Fibroblast of skin of left quadriceps (primary cell): ENCODE results near the gene CELF2.
A peak's percentile ranks its signal among the peaks of the same experiment; 100 is the strongest.

Experiments used
- DNase-seq, 2 experiments: peaks; one replicate each; pipeline ENCODE4 v3.0.0-alpha.2; 2013; ENCODE audit warnings: low read depth in 2 of 2

CELF2 gene

DNA sequence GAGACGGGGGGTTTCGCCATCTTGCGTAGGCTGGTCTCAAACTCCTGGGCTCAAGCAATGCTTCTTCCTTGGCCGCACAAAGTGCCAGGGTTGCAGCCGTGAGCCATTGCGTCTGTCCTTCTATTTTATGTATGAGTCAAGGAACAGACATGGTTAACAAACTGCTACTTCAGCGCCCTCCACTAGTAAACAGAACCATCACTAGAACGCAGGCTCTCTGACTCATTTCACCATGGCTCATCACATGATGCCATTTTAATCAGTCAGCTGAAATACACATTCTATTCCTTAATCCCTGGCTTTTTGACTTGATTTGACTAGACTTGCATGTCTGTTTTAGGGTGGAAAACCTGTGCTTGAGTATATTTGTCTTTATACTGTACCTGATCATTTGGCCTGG is 41.3 kb downstream of the CELF2 start:
- DNase-seq: peak in 1 of 2 experiments; percentile 6

- no peak for DNase-seq
Observed at GRCh38 chr10:11063856-11064255, 46.2 kb downstream of the CELF2 start.

DNA sequence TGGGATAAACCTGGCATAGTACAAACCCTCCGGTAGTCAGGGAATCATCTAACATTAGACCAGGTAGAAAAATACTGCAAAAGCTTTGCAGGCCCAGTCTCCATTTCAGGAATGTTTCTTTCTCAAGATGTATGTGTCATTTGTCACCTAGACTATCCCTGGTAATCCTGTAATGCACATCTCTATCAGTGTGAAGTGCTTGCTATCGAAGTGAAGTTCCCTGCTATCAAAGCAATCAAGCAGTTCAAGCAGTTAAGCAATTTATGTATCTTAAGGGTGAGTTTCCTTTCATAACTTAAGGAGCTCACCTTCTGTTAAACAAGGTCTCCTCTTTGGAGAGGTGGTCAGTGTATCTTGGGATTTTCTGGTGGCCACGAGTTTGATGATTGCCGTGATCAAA is 47.2 kb downstream of the CELF2 start:
- no peak for DNase-seq

GRCh38 chr10:11065567-11065966 is 47.9 kb downstream of the CELF2 start:
- no peak for DNase-seq

- no peak for DNase-seq
Observed at GRCh38 chr10:11066520-11066919, 48.8 kb downstream of the CELF2 start.

- DNase-seq: no peak
Observed at GRCh38 chr10:11068861-11069633, 51.4 kb downstream of the CELF2 start.

DNA sequence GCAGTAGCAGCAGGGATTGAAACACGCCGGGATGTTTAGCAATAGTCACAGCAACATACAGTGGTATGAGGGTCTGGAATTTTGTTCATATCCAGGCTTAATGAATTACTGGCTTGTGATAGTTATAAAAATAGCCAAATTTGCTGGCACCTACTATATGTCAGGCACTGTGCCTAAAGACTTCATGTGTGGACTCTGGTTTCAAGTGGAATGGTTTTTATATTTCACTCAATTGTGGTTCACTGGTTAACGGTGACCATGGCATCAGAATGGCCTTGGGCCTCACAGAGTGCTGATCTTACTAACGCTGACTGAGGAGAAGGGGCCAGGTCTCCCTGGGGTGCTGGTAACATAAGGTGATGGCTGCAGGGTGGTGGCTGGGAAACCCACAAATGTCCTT is 55.7 kb downstream of the CELF2 start:
- DNase-seq: no peak

DNA sequence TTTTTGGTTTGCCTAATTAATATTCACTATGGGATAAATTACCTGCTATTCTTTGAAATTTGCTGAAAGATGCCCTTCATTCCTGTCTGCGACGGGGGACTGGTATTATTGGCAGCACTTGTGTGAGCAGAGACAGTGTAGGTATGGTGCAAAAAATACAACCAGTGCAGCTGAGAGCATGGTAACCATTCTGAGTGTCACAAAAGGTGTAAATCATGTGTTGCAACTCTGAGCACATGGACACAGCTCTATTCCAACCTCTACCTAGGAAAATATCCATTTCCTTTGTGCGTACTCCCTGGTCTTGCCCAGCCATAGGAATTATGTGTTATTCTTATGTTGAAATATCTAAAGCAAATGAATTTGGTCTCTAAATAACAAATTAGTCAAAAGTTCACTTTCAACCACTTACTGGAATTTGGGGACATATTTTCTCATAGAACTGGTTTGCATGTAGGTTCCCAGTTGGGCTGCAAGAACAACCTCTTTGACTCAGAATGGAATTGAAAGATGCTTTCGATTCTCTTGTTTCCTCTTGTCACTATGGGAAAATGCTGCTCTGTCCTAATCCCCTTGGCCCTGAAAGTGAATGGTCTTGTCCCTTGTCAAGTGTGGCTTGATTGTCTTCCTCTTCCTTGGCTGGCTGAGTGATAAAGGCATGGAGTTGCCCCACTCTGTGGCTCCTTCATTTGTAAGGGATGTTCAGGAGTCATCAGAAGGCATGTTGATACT is 57.0 kb downstream of the CELF2 start:
- no peak for DNase-seq

DNA sequence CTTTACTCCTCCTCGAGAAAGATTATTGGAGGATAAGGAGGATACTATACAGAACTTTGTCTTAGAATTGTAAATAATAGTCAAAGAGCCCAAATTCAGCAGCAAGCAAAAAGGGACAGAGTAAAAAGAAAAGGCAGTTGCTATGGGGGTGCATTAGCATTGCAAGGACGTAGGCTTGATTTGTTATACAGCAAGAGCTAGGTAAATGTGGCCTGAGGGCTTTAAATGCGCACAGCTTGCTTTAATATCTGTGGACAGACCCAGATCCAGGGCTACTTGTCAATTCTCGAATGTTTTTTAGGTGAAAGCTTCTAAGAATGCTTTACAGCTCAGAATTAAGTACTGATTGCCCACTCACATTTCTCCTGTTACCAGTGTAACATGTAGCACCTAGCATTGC is 58.5 kb downstream of the CELF2 start:
- DNase-seq: no peak

DNA sequence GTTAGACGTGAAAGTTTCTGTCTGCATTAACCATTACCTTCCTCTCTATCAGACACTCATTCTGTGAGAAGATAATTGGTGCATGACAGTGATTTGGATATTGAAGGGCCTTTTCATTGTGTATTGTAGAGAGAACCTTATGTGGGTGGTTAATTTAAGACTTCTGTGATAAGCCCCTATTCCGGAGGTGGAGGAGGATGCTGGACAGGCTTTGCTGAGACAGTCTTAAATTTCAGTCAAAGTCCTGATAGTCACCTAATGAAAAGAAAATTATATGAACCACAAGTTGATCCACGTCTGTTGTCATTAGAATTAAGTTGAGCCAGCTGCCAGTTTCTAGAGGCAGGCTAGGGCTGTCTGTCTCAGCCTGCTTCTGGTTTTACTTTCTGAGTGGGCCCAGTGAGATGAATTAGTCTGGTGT is 62.9 kb downstream of the CELF2 start:
- DNase-seq: no peak

DNA sequence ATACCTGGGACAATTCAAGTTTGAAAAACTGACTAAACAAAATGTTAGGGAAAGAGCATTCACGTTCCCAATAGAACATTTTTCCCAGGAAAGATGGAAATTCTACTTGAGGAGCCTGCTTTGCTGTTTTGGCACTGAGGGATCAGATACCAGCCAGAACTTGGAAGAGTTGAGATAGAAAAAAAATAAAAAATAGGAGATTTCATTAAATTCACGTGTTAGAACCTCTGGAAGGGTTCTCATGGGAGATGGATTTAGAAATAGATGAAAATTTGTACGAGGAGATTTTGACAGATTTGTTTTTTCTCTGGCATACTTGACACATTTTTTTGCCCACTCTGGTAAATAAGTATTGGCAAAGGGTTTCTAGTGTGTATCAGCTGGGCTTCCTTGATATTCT is 63.7 kb downstream of the CELF2 start:
- DNase-seq: no peak

- DNase-seq: no peak
Observed at GRCh38 chr10:11082526-11082925, 64.9 kb downstream of the CELF2 start.

DNA sequence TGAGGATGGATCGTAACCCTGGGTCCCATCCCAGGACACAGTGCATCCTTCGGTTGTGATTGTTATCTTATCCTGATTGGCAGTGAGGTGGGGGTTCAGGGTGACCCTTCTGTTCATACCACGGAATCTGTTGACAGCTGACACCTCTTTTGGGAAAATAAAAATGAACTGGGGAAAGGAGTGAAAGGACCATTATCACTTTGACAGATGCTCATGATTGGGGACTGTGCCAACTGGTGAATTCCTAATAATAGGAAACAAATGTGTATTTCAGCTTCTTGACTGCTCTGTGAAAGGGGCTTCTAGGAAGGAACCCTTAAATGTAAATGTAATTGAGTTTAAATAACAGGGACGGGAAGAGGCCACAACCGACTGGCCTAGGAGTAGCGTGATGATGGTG is 65.4 kb downstream of the CELF2 start:
- no peak for DNase-seq

DNA sequence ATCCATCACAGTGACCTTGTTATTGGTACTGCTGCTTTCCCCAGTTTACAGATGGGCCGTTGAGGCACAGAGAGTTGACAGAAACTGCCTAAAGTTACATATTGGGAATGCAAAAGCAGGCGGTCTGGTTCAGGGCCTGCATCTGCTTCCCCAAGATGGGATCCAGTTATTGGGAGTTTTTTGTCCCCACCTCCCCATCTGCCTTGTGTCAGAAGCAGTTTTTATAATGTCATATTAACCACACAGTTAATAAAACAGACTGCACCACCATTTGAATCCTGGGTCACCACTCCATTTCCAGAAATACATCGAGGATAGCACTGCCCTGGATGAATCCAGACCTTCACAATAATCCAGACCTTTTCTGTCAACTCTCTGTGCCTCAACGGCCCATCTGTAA is 67.9 kb downstream of the CELF2 start:
- DNase-seq: no peak

DNA sequence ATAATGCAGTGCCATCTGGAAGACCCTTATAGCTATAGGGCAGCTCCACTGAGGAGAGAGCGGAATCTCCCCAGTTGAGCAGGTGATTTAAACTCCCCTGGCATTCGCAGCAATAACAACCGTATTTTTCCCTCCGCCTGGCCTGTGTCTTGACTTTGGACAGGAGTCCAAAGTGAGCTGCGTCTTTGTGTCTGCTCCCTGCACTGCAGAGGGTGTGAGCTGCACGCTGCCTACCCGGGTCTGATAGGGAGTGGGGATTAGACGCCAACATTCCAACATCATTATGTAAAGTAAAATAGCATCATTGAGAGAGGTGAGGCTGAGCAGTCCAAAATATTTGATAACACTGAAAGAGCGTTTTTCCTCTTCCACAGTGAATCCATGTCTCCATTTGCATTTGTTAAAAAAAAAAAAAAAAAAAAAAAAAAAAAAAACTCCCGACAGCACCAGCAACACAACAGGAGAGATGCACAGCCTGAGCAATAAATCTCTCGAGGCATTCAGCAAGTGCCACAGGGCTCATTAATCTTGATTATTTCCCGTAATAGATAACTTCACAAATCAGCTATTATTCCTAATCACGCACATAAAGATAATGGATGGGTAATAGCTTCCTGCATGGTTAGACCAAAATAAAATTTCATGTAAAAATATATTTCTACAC is 68.6 kb downstream of the CELF2 start:
- DNase-seq: no peak

GRCh38 chr10:11087372-11087771 is 69.7 kb downstream of the CELF2 start:
- no peak for DNase-seq

DNA sequence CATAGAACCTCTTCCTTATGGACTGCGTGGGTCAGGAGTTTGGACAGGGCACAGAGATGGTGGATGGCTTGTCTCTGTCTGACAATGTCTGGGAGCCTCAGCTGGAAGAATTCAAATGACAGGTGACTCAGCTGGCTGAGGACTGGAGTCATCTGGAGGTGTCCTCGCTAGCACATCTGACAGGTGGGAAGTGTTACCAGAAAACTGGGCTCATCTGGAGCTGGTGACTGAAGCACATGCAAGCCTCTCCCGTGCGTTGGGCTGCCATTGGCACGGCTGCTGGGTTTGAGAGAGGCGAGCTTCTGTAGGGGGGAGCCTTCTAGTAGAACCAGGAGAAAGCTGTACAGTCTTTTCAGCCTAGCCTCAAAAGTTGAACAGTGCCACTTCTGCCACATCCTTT is 71.0 kb downstream of the CELF2 start:
- DNase-seq: no peak

DNA sequence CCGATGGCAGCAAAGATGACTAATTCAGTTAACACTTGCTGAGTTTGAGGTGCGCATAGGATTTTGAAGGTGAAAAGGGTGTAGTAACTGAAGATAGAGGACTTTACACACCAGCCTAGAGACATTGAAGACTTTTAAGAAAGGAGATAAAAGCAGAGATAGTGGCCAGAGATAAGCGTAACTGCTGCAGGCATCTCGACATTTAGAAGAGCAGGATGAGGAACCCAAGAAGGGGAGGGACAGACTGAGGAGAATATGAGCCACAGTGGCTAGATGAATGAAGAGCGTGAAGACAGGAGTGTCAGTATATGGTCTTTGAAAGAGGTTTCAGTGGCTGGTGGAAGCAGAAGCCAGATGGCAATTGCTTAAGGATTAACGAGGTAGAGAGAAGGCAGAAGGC is 71.6 kb downstream of the CELF2 start:
- DNase-seq: no peak

DNA sequence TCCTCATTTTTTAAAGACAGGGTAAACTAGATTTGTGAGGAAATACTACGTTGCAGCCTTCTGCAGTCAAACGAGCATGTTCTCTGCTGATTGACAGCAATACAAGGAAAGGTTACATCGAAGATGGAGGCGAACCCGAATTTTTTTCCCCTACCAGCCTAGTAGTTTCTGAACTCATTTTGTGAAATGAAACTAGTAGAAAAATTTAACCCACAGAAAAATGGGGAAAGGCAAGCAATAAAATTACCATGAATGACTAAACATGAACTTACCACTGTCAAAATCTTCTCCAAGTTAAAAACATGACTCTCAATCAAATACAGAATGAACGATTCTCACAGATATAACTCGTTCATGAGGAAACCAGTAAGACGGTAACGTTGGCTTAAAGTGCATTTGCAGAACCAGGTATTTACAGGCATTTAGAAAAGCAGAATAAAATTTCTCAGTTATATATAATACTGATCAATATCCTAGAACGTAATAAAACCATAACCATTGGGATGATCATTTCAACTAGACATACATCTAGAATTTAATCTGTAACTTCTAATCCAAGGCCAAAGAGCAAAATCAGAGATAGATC is 73.9 kb downstream of the CELF2 start:
- DNase-seq: no peak

- no peak for DNase-seq
Observed at GRCh38 chr10:11093771-11094736, 76.4 kb downstream of the CELF2 start.

DNA sequence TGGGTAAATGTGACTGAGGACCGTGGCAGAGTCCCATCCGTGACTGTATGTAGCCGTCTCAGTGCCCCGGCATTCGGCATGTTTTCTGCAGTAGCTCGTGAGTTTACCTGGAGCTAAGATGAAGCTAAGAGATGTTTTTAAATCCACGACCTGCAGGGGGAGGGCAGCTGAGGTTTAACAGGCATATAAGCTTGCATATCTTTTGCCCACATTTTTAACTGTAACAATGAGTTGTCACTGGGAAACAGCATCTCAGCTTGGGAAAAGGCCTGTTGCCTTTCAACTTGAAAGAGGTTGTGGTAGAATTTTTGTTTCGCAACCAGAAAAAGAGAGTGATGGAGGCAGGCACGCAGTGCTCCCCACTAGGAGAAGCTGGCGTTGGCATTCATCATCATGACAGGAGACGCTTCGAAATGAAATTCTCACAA is 77.7 kb downstream of the CELF2 start:
- no peak for DNase-seq
